Measurements from ENCODE around the gene FBXO48.

DNA sequence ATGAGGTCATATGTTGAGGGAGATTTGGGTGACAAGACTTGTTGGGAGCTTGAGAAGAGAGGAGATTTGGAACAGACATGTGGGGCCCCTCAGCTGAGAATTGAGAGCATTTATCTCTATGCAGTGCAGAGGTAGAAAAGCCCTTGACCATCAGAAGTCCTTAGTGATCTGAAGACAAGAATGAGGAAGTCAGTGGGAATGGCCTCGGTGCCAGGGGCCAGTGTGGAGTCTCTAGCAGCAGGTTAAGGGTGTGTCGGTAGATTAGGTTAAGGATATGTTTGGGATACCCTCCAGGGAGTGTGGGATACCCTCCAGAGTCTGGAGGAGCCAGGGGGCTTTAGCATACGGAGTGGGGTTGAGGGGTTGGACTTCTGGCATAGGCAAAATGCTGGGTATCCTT, 41.6 kb downstream of the FBXO48 start:
- TF ChIP-seq CTCF (optimal IDR thresholded peaks at IDR 0.05 in 1 of 3, IDR thresholded peaks at IDR 0.05 in 1 of 3, conservative IDR thresholded peaks at IDR 0.05 in 1 of 3; ENCODE audit: extremely low read depth in 1 of 3, insufficient read depth in 2 of 3, low read length in 3 of 3), result no peak
- TF ChIP-seq EZH2 (IDR thresholded peaks at IDR 0.05; ENCODE audit: low read length), result no peak
